Measurements from ENCODE around the gene NAA35.

Gene NAA35

DNA sequence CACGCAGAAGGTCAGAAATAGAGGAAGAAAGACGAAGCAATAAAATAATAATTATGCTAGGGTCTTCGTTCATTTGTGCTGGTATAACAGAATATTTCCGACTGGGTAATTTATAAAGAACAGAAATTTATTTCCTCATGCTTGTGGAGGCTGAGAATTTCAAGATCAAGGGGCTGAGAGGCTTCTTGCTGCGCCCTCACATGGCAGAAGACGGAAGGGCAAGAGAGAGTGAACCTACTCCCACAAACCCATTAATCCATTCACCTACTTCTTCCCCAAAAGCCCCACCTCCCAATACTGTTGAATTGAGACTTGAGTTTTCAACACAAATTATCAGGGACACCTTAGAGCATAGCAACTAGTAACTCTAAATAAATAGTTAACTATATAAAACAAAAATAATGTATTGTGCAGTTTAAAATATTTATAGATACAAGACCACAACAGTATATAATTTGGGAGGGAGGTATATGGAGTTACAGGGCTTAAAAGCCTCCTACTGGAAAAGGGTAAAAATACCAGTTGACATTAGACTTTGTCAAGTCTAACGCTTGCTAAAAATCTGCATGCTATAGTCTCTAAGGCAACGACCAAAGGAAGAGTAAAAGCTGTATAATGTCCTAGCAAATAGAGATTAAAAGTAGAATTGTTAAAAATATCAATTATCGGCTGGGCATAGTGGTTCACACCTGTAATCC lies 40.3 kb upstream of the NAA35 start:
- DNase-seq (ENCODE audit: low spot score), result peak; percentile 41
- TF ChIP-seq, protein P1, sequence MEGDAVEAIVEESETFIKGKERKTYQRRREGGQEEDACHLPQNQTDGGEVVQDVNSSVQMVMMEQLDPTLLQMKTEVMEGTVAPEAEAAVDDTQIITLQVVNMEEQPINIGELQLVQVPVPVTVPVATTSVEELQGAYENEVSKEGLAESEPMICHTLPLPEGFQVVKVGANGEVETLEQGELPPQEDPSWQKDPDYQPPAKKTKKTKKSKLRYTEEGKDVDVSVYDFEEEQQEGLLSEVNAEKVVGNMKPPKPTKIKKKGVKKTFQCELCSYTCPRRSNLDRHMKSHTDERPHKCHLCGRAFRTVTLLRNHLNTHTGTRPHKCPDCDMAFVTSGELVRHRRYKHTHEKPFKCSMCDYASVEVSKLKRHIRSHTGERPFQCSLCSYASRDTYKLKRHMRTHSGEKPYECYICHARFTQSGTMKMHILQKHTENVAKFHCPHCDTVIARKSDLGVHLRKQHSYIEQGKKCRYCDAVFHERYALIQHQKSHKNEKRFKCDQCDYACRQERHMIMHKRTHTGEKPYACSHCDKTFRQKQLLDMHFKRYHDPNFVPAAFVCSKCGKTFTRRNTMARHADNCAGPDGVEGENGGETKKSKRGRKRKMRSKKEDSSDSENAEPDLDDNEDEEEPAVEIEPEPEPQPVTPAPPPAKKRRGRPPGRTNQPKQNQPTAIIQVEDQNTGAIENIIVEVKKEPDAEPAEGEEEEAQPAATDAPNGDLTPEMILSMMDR (IDR thresholded peaks at IDR 0.05; ENCODE audit: borderline replicate concordance, control extremely low read depth, extremely low read depth, insufficient read depth, missing control alignments), result peak; percentile 68
- in situ Hi-C loops (cut with MboI; ENCODE audit: low sequenced_read_pairs, unreplicated experiment), result no loop called here

DNA sequence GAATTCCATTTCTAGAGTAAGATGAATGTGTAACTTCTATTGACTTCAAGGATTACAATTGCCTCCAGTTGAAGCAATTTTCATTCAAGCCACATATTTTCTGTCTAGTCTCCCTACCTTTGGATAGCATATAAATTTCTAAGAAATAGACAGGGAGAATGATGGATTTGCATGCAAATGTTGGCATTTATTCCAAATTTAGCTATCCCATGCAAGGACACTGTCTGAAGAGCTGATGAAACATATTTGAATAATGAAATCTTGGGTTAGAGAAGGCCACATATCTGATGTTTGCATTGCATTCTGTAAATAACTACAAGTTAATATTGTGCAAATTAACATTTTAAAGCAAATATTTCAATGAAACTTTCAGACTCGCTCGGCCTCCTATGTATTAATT lies 36.0 kb upstream of the NAA35 start:
- DNase-seq (ENCODE audit: low spot score), result no peak
- in situ Hi-C loops (cut with MboI; ENCODE audit: low sequenced_read_pairs, unreplicated experiment), result no loop called here
- TF ChIP-seq, protein P1 (IDR thresholded peaks at IDR 0.05; ENCODE audit: borderline replicate concordance, control extremely low read depth, extremely low read depth, insufficient read depth, missing control alignments), result no peak

DNA sequence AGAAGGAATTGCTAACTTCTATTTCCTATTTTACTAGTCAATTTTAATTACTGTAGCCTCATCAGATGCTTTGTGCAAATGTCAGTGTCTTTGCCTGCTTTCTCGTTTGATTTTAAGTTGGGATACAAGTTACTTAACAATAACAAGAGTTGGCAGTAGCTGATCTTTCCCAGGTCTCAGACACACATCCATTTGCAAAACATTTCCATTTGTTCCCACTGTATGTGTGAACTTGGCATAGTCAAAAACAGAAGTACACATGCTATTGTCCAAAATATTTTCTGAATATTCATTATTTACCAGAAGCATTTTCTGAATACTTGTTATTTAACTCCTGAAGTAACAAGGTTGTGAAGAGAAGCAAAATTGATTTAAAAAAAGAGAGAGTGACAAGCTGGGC lies 35.0 kb upstream of the NAA35 start:
- no peak for DNase-seq (ENCODE audit: low spot score)
- in situ Hi-C loops (cut with MboI; ENCODE audit: low sequenced_read_pairs, unreplicated experiment), result no loop called here
- TF ChIP-seq, protein P1 (IDR thresholded peaks at IDR 0.05; ENCODE audit: borderline replicate concordance, control extremely low read depth, extremely low read depth, insufficient read depth, missing control alignments), result no peak

DNA sequence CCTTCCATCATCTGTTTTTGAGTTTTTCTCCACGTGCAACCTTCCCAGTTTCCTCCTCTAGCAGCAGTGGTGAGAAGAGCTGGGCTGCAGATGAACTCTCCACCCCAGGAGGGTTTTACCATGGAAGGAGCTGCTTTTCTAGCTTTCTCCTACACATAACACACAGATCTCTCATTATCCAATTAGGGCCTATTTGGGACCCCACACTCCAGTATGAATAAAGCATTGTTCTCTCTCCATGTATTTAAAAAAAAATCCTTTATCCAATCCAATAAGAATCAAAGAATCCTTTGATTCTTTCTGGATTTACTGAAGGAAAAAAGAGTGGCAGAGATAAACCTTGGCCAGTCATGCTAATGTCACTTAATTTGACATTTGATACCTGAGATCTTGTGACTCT lies 31.6 kb upstream of the NAA35 start:
- in situ Hi-C loops (cut with MboI; ENCODE audit: low sequenced_read_pairs, unreplicated experiment), result no loop called here
- TF ChIP-seq, protein P1 (IDR thresholded peaks at IDR 0.05; ENCODE audit: borderline replicate concordance, control extremely low read depth, extremely low read depth, insufficient read depth, missing control alignments), result no peak
- no peak for DNase-seq (ENCODE audit: low spot score)

DNA sequence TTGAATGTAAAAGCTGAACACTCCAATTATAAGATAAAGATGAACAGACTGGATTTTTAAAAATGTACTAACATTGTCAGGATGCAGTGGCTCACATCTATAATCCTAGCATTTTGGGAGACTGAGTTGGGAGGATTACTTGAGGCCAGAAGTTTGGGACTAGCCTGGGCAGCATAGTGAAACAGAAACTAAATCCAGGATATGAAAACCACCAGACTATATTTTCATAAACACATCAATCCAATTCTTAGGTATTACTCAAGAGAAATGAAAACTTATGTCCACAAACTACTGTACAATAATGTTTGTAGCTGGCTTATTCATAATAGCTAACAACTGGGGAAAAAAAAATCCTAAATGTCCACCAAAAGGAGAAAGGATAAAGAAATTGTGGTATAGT lies 26.8 kb upstream of the NAA35 start:
- in situ Hi-C loops (cut with MboI; ENCODE audit: low sequenced_read_pairs, unreplicated experiment), result no loop called here
- DNase-seq (ENCODE audit: low spot score), result no peak
- TF ChIP-seq, protein P1 (IDR thresholded peaks at IDR 0.05; ENCODE audit: borderline replicate concordance, control extremely low read depth, extremely low read depth, insufficient read depth, missing control alignments), result no peak

DNA sequence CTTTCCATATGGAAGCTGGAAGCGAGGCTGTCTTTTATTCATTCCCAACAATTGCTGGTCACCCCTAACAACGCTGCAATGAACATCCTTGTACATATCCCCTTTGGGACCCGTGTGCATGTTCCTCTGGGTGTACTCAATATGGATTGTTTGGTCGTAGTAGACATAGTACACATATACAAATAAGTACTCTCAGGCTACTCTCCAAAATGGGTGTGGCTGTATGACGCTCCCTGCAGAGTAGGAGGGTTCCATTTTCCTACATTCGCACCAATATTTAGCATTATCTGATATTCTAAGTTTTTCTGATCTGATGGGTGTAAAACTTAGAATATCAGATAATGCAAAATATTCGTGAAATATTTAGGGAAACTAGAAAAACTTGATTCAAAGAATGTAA lies 23.2 kb upstream of the NAA35 start:
- DNase-seq (ENCODE audit: low spot score), result no peak

More for the DNA sequence above, 23.2 kb upstream of the NAA35 start:
- in situ Hi-C loops (cut with MboI; ENCODE audit: low sequenced_read_pairs, unreplicated experiment), result no loop called here
- TF ChIP-seq, protein P1 (IDR thresholded peaks at IDR 0.05; ENCODE audit: borderline replicate concordance, control extremely low read depth, extremely low read depth, insufficient read depth, missing control alignments), result no peak
